ENCODE data around the gene SLC35B4.

SLC35B4 gene, protein sequence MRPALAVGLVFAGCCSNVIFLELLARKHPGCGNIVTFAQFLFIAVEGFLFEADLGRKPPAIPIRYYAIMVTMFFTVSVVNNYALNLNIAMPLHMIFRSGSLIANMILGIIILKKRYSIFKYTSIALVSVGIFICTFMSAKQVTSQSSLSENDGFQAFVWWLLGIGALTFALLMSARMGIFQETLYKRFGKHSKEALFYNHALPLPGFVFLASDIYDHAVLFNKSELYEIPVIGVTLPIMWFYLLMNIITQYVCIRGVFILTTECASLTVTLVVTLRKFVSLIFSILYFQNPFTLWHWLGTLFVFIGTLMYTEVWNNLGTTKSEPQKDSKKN

DNA sequence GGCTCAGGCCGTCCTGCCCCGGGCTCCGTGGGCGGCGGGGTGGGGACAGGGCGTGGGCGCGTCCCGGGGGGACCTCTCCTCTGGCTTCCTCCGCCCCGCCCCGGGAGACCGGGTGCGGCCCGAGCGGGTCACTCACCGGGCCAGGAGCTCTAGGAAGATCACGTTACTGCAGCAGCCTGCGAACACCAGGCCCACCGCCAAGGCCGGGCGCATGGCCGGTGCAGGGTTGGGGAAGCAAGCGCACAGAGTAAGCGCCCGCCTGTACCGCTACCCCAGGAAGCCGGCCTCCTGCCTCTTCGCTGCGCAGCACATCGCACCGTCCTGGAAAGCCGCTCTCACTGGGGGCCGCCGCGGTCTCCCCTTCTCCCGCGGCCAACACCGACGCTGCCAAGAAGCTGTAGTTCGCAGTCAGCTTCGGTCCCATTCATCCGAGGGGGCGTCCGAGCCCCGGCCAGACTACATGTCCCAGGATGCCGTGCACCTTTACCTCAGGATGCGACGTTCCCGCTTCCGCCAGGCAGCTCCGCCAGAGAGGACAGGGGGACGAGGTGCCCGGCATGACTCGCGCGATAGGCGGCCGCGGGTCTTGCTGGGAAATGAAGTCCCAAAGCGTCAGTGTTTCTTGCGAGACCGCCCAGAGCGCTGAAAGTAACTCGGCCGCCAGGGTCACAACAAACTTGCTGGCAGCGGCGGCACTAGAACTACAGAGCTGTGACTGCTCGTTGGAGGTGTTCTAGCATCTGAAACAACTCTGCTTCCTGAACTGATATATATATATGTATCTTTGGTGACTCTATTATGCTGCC lies at the start of gene SLC35B4:
SLC35B4 (minus strand) TSS at position 392 of the 806 bp plus-strand sequence; CDS start at position 213, 179 bp downstream.
- DNase-seq (ENCODE audit: low read depth): peak; percentile 98
- TF ChIP-seq, protein P1, sequence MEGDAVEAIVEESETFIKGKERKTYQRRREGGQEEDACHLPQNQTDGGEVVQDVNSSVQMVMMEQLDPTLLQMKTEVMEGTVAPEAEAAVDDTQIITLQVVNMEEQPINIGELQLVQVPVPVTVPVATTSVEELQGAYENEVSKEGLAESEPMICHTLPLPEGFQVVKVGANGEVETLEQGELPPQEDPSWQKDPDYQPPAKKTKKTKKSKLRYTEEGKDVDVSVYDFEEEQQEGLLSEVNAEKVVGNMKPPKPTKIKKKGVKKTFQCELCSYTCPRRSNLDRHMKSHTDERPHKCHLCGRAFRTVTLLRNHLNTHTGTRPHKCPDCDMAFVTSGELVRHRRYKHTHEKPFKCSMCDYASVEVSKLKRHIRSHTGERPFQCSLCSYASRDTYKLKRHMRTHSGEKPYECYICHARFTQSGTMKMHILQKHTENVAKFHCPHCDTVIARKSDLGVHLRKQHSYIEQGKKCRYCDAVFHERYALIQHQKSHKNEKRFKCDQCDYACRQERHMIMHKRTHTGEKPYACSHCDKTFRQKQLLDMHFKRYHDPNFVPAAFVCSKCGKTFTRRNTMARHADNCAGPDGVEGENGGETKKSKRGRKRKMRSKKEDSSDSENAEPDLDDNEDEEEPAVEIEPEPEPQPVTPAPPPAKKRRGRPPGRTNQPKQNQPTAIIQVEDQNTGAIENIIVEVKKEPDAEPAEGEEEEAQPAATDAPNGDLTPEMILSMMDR (IDR thresholded peaks at IDR 0.05; ENCODE audit: low read length, missing control alignments): peak; percentile 22
- H3K4me3 ChIP-seq (replicated peaks; ENCODE audit: low read depth, low read length): peak within 1 kb of the TSS; percentile 77

DNA sequence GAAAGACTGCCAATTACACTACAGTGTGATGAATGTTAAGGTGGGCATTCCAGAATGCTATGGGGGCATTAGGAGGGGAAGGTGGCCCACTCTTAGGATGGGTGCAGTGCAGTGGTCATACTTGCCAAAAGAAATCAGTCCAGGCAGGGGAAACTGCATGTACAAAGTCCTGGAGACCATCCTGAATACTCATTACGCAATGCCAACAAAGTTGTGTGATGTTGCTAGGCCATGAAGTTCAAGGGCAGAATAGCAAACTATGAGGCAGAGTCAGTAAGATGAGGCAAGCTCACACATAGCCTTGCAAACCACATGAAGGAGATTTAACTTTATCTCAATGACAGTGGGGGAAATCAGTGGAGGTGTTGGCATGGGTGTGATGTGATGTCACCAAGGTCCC lies 49.8 kb upstream of the SLC35B4 start:
- peak; percentile 53 for DNase-seq (ENCODE audit: low read depth)
- no peak overlapping the region for H3K4me3 ChIP-seq (replicated peaks; ENCODE audit: low read depth, low read length)
- TF ChIP-seq, protein P1 (IDR thresholded peaks at IDR 0.05; ENCODE audit: low read length, missing control alignments): no peak

DNA sequence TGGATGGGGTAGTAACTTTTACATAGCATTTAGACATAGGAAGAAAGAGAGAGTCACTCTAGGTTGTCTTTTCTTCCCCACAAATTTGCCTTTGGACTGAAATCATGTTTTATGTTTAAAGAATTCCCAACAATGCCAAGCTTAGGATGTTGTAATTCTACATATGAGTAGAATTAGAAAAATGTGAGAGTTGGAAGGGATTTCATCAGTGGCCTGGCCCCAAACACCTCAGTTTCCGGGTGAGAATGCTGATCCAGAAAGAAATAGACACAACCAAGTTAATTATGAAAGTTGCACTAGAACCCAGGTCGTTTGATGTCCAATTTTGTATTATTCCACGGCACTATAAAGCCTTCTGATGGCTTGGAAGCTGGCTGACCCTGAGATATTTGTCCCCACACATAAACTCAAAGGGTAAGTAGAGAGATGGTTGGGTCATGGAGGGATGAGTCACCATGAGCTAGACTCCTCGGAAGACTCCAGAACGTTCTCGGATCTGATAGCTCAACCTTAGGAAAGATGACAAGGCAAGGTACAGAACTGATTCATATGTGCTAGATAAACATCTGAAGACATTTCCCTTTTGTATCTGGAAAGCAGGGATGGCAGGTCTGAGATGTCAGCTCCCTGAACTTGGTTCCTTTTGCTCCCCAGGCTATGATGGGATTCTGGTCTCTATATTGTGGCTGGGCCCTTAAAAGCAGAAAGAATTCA lies 48.8 kb upstream of the SLC35B4 start:
- TF ChIP-seq, protein P1 (IDR thresholded peaks at IDR 0.05; ENCODE audit: low read length, missing control alignments): no peak
- peak; percentile 86 for DNase-seq (ENCODE audit: low read depth)
- no peak overlapping the region for H3K4me3 ChIP-seq (replicated peaks; ENCODE audit: low read depth, low read length)

DNA sequence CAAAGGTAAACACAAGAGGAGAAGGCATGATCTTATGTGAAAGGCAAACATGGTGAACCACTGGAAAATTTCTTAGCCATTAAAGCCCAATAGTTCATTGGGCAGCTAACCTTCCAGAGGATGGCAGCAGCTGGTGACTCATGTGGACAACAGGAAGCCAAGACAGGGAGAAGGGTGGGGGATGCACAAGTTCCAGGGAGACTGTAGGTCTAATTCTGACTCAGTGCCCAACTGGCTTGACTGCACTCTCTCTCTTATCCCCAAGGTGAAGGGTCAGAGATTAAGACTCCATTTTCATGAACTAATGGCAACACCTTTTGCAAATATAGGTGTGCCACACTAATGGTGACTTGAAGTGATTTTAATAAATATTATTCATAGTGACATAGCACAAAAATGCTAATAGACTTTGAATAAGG lies 47.9 kb upstream of the SLC35B4 start:
- no peak overlapping the region for H3K4me3 ChIP-seq (replicated peaks; ENCODE audit: low read depth, low read length)
- TF ChIP-seq, protein P1 (IDR thresholded peaks at IDR 0.05; ENCODE audit: low read length, missing control alignments): no peak
- peak; percentile 63 for DNase-seq (ENCODE audit: low read depth)

DNA sequence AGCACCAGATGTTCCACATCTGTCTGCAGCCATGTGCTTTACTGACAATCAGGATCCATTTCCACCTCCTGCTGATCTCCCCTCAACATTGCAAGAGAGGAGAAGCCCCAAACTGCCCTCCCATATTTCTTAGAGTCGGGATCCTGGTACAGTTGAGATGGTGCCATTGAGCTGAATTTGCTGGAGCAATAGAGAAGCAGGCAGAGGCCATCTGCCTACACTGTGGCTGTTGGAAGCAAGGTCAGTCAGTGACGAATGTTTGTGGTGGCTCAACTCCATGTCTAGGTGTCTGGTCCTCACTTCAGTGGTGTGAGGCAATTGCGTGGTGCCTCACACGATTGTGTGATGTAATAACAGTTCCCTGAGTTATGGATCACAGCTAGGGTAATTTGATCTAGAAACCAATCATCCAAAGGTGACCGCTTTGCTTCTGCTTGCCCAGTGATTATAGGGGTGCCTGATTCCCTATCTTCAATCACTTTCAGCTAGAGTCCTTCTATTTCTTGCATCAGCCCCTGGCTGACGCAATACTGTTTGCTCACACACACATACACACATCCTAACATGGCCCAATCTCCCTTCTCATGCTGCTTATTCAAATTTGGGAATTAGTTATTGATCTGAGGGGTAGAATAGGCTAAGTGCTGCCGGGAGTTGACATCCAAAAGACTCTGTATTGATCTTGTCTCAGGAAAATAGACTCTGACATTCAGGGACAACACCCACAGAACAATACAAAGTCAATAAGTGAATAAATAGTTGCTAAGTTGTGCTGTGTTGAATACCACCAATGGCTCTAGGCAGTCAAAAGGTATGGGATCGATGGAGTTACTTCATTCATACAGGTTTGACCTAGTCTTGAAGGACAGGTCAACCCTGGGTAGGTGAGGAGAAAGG lies 46.1 kb upstream of the SLC35B4 start:
- no peak overlapping the region for H3K4me3 ChIP-seq (replicated peaks; ENCODE audit: low read depth, low read length)
- DNase-seq (ENCODE audit: low read depth): peak; percentile 66
- TF ChIP-seq, protein P1 (IDR thresholded peaks at IDR 0.05; ENCODE audit: low read length, missing control alignments): no peak

All from fibroblast of pulmonary artery (primary cell).